HFF-Myc (cell line): ENCODE results near the gene DPT.

ENCODE experiments used
- DNase-seq: peaks from one replicate; pipeline ENCODE4 v3.0.0-alpha.2; 2011; ENCODE audit warnings: low read depth; ENCODE audit errors: extremely low read depth
- H3K4me3 ChIP-seq: replicated peaks from 2 replicates; pipeline ENCODE4 v1.5.1; 2011; ENCODE audit warnings: low read depth, mild to moderate bottlenecking, control low read depth, low read length
- TF ChIP-seq, protein P1 (sequence below): IDR thresholded peaks from 2 replicates; pipeline ENCODE4 v1.5.1; 2012; ENCODE audit warnings: mild to moderate bottlenecking, low read depth, low read length, control low read depth; ENCODE audit errors: missing control alignments

The DPT gene

DNA sequence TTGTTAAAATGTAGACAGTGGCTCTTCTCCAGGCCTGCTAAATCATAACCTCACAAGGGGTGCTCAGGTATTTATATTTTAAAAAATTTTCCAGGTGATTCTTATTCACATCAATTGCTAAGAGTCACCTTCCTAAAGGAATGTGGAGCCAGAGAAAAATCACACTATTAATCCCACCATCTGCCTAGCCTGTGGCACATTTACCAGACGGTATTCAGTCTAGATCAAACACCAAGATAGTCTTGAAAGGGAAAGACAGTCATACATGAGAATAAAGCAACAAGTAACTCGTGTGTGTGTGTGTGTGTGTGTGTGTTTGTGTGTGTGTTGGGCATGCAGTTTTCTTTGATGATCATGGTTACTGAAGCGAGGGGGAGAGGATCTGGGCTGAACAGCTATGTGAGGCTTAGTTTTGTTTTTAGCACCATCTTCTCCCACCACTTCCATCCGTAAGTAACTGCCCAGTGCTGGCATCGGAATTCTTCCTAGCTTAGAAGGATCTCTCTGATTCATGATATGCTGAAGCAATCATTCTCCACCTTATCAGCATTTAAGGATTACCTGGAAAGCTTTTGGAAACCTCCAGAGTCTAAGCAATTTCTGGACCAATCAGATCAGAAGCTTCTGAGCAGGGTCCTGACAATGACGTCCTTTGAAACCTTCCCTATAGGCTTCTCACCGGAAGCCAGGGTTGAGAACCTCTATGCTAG lies 2.4 kb upstream of the DPT start:
- TF ChIP-seq, protein P1, sequence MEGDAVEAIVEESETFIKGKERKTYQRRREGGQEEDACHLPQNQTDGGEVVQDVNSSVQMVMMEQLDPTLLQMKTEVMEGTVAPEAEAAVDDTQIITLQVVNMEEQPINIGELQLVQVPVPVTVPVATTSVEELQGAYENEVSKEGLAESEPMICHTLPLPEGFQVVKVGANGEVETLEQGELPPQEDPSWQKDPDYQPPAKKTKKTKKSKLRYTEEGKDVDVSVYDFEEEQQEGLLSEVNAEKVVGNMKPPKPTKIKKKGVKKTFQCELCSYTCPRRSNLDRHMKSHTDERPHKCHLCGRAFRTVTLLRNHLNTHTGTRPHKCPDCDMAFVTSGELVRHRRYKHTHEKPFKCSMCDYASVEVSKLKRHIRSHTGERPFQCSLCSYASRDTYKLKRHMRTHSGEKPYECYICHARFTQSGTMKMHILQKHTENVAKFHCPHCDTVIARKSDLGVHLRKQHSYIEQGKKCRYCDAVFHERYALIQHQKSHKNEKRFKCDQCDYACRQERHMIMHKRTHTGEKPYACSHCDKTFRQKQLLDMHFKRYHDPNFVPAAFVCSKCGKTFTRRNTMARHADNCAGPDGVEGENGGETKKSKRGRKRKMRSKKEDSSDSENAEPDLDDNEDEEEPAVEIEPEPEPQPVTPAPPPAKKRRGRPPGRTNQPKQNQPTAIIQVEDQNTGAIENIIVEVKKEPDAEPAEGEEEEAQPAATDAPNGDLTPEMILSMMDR, result no peak
- no peak for DNase-seq
- H3K4me3 ChIP-seq, result no peak overlapping the region

DNA sequence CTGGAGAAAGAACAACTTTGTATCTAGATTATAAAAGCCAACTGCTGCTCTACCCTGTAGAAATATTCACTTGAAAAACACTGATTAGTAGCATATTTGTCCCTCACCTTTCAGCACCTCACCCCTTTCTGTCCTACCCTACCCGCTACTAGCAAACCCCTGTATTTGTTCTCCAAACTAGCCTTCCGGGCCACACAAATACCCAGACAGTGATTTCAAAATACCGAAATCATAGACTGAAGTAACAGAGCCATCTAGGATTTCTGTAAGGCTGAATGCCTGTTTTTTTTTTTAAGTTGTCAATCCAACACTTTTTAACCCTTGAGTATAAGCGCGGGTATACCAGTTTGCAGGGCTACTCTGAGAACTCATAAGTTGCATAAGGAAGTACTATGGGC lies 398 bp upstream of the DPT start:
- DNase-seq, result no peak
- TF ChIP-seq, protein P1, result no peak
- H3K4me3 ChIP-seq, result no peak overlapping the region

DNA sequence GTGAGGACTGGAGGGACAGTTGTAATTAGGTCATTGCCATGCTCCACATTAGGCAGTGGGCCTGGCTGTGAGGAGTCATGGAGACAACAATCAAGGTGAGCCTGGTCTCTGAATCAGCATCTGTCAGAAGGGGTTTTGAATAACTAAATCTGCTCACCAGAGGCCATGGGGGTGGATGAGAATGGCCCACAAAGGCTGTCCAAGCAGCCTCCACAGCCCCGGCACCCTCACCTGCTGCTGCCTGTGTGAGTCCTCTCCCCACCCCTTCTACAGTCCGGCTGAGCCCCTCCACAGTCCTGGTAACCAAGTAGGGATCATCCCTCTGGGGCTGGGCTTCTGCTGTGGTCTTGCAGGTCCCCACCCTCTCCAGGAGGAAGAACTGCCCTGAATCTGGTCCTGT lies 2.3 kb downstream of the DPT start:
- DNase-seq, result no peak
- TF ChIP-seq, protein P1, result no peak
- no peak overlapping the region for H3K4me3 ChIP-seq

DNA sequence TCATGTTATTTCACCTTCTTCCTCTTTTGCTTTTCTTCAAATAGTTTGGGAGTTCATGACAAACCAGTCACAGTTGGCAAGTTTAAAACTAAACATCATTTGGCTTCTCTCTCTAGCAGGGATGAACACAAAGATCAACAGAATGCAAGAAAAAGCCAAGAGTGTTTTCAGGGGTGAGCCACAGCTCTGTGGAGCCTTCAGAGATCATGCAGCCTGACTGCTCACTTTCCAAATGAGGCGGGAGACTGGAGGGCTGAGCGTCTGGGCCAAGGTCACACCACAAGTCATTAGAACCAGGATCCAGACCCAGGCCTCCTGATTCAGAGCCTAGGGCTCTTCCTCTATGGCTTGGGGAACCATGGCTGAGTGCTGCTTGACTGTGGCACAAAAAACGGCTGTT lies 2.7 kb downstream of the DPT start:
- TF ChIP-seq, protein P1, result no peak
- DNase-seq, result no peak
- H3K4me3 ChIP-seq, result no peak overlapping the region

DNA sequence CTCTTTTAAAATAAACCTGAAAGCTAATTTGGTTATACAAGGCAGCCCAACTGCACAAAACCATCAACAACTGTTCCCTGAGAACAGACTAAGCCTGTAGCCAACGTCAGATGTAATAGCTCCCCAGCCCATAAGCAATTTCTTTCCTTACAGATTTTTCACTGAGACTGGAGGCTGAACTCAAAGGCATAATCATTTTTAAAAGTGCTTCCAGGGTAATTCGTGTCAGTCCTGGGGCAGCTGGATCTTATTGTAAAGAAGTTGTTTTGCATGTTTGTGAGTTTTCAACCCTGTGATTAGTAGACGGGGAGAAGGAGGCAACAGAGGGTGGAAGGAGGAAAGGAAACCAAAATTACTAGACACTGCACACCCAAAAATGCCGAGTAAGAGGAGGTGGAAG lies 3.2 kb downstream of the DPT start:
- no peak overlapping the region for H3K4me3 ChIP-seq
- TF ChIP-seq, protein P1, result no peak
- no peak for DNase-seq

DNA sequence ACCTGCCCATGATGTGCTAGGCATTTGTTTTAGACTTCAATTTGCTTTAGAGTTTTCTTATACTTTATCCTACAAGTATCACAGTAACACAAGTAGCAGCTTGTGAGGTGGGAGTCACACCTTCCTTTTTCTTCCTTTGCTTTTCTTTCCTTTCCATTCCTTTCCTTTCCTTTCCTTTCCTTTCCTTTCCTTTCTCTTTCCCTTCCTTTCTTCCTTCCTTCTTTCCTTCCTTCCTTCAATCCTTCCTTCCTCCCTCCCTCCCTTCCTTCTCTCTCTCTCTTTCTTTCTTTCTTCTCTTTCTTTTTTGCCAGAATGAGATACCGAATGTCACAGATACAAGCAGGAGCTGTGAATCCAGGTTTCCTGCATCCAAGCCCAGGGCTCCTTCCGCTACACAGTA lies 3.9 kb downstream of the DPT start:
- H3K4me3 ChIP-seq, result no peak overlapping the region
- TF ChIP-seq, protein P1, result no peak
- no peak for DNase-seq

DNA sequence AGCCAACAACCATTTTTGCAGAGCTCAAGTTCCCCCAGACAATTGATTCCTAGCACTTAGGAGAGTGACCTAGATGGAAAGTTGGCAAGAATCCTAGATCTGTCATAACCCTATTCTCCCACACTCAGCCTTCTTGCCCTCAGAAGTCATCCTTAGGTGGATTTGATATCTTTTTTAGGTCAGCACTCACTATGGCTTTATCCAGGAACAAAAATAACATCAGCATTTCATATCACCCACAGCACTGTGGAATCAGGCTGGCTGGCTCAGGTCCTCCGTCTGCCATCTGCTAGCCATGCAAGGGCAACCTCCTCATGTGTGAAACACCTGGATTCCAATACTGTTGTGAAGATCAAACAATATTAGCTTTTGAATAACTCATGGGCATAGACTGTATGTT lies 6.0 kb downstream of the DPT start:
- no peak for DNase-seq
- no peak overlapping the region for H3K4me3 ChIP-seq
- TF ChIP-seq, protein P1, result no peak
